SK-N-DZ (cell line): ENCODE data around the gene TANC2. TPM values are rescaled to one million over a fixed set of nuclear protein-coding genes. Genes with fewer than 3 reads are reported as not detected.
A peak's percentile ranks its signal among the peaks of the same experiment; 100 is the strongest.

Experiments
- DNase-seq: peaks from one replicate; pipeline ENCODE4 v3.0.0-alpha.2; 2015; ENCODE audit warnings: low spot score
- polyA plus RNA-seq, 2 experiments: library from polyadenylated mRNA; depleted of rRNA; stranded (reverse); fragments of >200 nt; gene quantifications; 2 replicates each; pipeline ENCODE4 v1.2.3, GENCODE V29; 2014

Gene TANC2
- 1.00 and 1.2 TPM in 2 replicates for polyA plus RNA-seq (2014; cell fraction: cytosol; rRNA removed)
- polyA plus RNA-seq (2014; cell fraction: nucleus; rRNA removed), result 0.86 and 2.2 TPM in 2 replicates

GRCh38 chr17:62965686-62966425 is at the start of gene TANC2:
TANC2 (plus strand) TSS chr17:62966235; CDS start chr17:63009560, 43,325 bp downstream.
- peak; percentile 80 for DNase-seq

- no peak for DNase-seq
Observed at GRCh38 chr17:62916684-62917571, 49.1 kb upstream of the TANC2 start.

GRCh38 chr17:62919388-62919787 is 46.6 kb upstream of the TANC2 start:
- DNase-seq, result no peak

GRCh38 chr17:62920300-62920699 is 45.7 kb upstream of the TANC2 start:
- no peak for DNase-seq

- no peak for DNase-seq
Observed at GRCh38 chr17:62921817-62922216, 44.2 kb upstream of the TANC2 start.

- DNase-seq, result peak; percentile 49
Observed at GRCh38 chr17:62923258-62924150, 42.5 kb upstream of the TANC2 start.

- DNase-seq, result no peak
Observed at GRCh38 chr17:62925267-62925836, 40.7 kb upstream of the TANC2 start.

- DNase-seq, result no peak
Observed at GRCh38 chr17:62927083-62927482, 39.0 kb upstream of the TANC2 start.

GRCh38 chr17:62929320-62929719 is 36.7 kb upstream of the TANC2 start:
- DNase-seq, result no peak

- DNase-seq, result no peak
Observed at GRCh38 chr17:62931101-62931500, 34.9 kb upstream of the TANC2 start.

- no peak for DNase-seq
Observed at GRCh38 chr17:62933501-62934385, 32.3 kb upstream of the TANC2 start.

GRCh38 chr17:62935098-62935497 is 30.9 kb upstream of the TANC2 start:
- no peak for DNase-seq

GRCh38 chr17:62935523-62935922 is 30.5 kb upstream of the TANC2 start:
- DNase-seq, result no peak

GRCh38 chr17:62937606-62938005 is 28.4 kb upstream of the TANC2 start:
- DNase-seq, result no peak

- DNase-seq, result no peak
Observed at GRCh38 chr17:62941358-62941991, 24.6 kb upstream of the TANC2 start.

- DNase-seq, result no peak
Observed at GRCh38 chr17:62948370-62948769, 17.7 kb upstream of the TANC2 start.

- DNase-seq, result no peak
Observed at GRCh38 chr17:62949036-62949435, 17.0 kb upstream of the TANC2 start.

- no peak for DNase-seq
Observed at GRCh38 chr17:62950067-62950466, 16.0 kb upstream of the TANC2 start.

GRCh38 chr17:62955841-62956352 is 10.1 kb upstream of the TANC2 start:
- DNase-seq, result no peak
